GM21619 (cell line): ENCODE measurements around the gene MEIOC.
"Not testable (repeated sequence)": the region's sequence is repeated elsewhere in the genome, so short reads cannot be mapped to it uniquely, and the experiment has no call there.

Source experiments
- ATAC-seq: cut with Tn5 transposase; IDR thresholded peaks from one replicate; pipeline ENCODE4 v1.9.1; 2021; ENCODE audit not compliant: unreplicated experiment

MEIOC gene

DNA sequence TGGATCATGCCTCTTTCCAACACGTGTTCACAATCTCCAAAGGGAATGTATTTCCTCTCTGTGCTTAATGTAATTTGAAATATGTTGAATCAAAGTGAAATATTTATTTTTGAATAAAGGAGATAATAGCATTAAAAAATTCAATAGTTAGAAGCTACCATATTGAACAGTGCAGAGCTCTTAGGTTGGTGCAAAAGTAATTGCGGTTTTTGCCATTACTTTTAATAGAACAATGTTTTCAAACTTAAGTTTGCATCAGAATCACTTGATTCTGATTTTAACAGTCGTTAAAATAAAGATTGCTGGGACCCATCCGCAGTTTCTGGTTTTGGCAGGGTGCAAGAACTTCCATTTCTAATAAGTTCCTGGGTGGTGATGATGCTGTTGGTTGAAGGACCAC is 10.0 kb upstream of the MEIOC start:
- ATAC-seq = no peak

DNA sequence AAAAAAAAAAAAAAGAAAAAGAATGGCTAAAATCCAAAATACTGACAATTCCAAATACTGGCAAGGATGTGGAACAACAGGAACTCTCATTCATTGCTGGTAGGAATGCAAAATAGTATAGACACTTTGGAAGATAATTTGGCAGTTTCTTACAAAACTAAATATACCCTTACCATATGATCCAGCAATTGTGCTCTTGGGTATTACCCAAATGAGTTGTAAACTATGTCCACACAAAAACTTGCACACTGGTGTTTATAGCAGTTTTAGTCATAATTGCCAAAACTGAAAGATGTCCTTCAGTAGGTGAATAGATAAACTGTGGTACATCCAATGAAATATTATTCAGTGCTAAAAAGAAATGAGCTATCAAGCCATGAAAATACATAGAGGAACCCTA is 8.5 kb upstream of the MEIOC start:
- ATAC-seq = no peak

DNA sequence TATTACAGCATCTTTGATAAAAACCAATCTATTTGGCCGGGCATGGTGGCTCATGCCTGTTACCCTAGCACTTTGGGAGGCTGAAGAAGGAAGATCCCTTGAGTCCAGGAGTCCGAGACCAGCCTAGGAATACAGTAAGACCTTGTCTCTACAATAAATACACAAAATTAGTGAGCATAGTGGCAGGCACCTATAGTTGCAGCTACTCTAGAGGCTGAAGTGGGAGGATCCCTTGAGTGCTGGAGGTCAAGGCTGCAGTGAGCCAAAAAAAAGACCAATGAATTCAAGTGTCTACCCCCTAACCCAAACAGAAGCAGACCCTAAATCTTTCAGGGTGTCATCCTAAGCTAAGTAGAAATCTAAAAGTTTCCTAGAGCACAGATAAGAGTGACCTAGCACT is 7.3 kb upstream of the MEIOC start:
- no peak for ATAC-seq

DNA sequence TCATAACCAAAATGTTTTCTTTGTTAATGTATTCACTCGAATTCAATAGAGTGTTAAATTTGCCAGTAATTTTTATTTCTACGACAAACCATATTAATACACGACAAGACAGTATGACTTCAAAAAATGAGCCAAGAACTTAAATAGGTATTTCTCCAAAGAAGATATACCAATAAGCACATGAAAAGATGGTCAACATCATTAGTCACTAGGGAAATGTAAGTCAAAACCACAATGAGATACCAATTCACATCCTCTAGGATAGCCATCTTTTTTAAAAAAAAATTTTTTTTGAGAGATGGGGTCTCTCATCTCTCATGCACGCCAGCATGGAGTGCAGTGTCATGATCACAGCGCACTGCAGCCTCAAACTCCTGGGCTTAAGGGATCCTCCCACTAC is 5.0 kb upstream of the MEIOC start:
- ATAC-seq = no peak

DNA sequence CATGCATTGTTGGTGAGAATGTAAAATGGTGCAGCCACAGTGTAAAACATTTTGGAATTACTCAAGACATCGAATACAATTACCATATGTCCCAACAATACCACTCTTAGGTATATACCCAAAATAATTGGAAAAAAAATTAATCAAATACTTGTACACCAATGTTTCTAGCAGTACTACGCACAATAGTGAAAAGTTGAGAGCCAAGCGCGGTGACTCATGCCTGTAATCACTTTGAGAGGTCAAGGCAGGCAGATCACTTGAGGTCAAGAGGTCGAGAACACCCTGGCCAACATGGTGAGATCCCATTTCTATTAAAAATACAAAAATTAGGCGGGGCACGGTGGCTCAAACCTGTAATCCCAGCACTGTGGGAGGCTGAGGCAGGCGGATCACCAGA is 3.5 kb upstream of the MEIOC start:
- ATAC-seq = no peak

DNA sequence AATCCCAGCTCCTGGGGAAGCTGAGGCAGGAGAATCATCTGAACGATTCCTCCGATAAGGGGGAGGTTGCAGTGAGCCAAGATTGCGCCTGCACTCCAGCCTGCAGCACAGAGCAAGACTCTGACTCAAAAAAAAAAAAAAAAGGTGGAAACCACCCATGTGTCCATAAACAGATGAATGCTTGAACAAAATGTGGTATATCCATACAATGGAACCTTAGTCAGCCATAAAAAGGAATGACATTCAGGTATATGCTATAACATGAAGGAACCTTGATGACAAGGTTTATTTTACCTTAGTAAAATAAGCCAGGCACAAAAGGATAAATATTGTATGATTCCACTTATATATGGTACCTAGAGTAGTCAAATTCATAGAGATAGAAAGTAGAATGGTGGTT is 2.9 kb upstream of the MEIOC start:
- no peak for ATAC-seq

DNA sequence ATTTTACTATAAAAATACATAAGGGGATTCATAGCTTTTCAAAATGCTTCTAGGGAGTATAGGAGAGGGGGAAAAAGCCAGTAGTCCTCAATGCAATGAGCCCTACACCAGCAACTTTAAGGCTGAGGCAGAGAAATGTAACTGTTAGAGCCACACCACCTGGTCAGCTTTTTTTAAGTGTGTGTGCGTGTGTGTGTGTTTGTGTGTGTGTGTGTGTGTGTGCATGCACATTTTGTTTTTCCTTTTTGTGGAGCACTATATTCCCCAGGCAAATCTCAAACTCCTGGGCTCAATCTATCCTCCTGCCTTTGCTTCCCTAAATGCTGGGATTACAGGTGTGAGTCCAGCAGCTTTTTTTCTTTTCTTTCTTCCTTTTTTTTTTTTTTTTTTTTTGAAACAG is 2.3 kb upstream of the MEIOC start:
- no peak for ATAC-seq

DNA sequence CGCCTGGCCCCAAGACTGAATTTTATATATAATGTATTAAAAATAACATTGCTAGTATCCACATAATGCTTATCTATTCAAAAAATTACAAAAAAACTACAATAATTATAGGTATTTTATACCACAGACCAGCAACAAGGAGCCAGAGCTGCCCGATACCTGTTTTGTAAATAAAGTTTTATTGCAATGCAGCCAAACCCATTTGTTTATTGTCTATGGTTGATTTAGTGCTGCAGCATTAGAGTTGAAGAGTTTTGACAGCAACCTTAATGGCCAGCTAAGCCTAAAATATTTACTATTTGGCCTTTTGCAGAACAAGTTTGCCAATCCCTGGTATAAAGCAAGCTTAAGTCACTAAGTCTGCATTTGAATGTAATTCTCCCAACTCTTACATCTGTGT is 5.6 kb downstream of the MEIOC start:
- ATAC-seq = no peak

DNA sequence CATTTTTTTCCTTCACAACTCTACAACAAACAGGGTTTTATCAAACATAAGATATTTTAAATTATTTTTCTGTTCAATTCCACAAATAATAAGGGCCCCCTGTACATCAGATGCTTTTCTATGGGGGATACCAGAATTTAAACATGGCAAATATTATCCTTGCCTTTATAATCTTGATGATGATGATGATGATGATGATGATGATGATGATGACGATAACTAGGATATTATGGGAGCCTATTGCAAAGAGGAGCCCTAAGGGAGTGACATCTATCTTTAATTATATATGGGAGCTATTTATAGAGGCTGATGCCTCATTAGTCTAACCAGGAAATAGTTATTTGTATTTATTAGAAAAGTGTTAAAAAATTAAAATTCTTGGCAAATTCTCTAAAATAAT is 6.8 kb downstream of the MEIOC start:
- ATAC-seq = no peak

DNA sequence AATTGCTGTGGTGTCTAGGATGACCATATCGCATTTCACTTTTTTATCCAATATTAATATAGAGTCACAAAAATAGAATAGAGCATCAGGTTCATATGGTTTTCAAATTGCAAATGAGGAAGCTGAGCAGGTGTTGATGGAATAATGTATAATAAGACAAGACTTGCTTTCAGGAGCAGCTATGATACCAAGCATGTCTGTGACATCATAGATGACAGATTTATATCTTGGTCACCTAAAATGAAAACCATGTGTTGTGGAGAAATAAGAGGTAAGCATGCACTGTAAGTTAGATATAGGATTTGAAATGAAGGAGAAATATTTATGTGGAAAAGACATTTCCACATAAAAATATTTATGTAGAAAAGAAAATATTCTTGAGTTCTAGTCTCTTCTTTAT is 8.6 kb downstream of the MEIOC start:
- ATAC-seq = no peak

DNA sequence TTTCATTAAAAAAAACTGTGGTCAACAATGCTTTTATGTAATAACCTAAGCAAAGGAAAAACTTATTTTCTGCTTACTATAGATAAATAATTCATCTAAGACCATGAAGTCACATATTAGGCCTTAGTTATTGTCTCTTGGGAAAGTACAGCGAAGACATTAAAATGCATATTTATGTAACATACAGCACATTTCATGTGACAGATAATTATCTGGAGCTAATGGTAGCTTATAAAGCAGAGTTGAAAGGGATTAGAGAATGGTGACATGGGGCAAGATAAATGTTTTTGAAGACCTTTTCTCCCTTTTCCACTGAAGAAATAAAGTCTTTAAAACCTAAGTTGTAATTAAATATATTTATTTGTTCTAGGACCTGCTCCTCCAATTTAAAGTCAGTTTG is 9.7 kb downstream of the MEIOC start:
- no peak for ATAC-seq

DNA sequence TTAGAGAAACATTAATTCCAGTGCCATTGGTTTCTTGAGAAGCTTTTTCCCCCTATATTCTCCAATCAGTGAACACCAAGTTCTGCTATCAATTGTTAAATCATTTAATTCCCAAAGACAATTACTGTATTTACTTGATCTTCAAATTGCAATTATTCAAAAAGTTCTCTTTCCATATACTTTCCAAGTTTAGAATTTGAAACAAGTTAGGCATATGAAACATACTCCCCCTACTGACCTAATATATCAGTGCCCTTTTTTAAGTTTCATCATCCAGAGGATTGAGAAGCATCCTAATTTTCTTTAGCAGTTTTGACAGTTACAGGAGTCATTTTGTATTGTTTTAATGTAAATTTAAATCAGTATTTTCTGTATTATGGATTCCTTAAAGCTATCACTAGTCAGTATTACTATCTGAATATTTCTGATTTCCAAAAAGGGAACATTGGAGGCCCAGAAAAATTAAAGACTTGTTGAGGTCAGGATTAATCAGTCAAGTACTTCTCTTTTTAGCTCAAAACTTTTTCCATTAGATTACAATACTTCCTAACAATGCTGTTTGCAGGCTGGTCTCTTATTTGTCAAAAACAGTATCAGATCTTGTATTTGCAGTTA is 16.3 kb downstream of the MEIOC start:
- ATAC-seq = no peak

DNA sequence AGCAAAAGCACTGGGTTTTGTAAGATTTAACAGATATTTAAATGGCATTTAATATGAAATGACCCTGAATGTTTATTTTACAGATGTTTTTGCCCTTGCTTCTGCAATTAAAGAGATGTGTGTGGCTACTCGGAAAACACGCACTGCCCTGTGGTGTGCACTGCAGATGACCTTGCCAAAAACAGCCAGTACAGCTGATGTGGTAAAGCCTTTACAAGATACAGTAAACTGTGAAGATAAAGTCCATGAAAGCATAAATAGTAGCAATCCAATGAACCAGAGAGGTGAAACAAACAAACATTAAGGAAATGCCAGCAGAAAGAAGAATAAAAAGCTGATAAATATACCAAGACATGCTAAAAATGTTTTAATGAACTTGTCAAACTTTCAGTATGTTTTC is 17.6 kb downstream of the MEIOC start:
- ATAC-seq = no peak

DNA sequence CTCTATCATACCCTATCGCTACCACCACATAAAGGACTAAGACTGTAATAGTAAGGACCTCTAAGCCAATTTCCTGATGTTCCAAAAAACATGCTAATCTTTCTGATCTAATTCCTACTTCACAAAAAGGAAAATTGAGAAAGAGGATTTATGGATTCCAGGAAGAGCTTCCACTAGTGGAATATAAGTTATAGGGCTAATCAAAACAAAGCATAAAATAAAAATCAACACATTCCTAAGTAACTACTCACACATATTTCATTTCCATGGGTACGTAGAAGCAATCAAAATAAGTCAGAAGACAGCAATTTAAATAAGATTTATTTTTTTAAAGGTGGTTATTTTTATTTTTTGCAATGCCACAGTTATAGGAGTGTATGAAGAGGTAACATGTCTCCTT is 20.9 kb downstream of the MEIOC start:
- no peak for ATAC-seq

DNA sequence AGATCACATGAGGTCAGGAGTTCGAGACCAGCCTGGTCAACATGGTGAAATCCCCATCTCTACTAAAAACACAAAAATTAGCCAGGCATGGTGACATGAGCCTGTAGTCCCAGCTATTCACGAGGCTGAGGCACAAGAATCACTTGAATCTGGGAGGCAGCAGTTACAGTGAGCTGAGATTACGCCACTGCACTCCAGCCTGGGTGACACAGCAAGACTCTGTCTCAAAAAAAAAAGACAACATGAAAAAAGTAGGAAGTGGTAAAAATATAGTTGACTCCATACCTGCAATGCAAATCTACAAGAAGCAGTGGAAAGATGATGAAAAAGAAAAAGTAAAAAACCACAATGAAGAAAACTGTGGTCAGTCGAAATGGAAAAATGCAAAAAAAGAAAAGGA is 27.0 kb downstream of the MEIOC start:
- not testable (repeated sequence) for ATAC-seq

DNA sequence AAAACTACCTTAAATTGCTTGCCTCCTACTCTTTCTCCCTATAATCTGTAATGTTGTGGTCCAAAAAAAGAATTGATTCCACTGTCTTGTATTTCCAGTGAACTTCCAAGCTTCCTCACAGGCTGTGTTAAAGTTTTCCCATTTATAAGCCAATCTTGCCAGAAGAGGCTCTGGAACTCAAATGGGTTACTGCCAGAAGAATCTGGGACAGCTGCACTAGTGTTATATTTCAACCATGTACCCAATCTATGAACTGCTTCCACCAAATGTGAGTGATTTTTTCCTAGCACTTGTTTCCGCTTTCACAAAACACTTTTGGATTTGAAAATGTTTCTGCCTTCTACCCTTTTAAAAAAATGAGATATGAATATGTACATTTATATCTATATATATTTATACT is 31.5 kb downstream of the MEIOC start:
- no peak for ATAC-seq

DNA sequence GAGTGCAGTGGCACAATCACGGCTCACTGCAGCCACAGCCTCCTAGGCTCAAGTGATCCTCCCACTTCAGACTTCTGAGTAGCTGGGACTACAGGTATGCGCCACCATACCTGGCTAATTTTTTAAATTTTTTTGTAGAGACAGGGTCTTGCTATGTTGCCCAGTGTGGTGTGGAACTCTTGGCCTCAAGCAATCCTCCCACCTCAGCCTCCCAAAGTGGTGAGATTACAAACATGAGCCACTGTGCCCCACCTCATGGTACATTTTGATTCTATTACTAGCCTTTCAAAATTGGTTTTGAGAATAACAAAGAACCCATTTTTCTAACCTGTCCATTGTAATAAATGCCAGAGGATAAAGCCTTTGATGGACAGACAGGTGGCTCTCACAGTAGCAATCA is 31.9 kb downstream of the MEIOC start:
- no peak for ATAC-seq

DNA sequence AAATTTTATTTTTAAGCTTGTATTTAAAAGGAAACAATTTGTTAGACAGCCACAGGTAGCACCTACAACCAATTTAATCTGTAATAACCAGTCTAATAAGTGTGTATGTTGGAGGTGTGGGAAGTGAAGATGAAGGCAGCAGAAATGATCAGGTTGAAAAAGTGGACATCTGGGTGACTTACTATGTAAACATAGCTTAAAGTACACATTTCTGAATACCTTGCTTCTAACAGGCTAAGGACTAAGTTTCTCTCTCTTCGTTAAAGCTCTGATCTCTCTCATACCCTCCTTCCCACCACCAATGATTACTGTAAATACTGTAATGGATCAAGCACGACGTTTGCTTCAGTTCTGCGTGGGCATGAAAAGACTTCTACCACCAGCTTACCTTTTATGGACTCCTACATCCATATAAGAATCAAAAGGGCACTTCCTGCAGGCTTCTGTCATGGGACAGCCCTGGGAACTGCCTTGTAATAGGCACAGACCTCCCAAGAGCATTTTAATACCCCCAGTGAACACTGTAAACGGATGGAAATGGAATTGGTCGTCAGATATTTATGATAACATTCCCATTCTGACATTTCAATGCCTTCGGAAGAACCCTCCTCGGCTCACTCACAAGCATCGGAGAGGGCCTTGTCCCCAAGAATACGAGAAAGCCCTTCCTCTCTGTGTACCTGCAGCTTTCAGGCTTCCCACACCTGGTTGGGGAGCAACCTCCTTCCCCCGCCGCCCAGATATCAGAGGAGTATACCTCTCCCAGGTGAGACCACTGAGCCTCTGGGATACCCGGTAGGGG is 32.6 kb downstream of the MEIOC start:
- no peak for ATAC-seq

DNA sequence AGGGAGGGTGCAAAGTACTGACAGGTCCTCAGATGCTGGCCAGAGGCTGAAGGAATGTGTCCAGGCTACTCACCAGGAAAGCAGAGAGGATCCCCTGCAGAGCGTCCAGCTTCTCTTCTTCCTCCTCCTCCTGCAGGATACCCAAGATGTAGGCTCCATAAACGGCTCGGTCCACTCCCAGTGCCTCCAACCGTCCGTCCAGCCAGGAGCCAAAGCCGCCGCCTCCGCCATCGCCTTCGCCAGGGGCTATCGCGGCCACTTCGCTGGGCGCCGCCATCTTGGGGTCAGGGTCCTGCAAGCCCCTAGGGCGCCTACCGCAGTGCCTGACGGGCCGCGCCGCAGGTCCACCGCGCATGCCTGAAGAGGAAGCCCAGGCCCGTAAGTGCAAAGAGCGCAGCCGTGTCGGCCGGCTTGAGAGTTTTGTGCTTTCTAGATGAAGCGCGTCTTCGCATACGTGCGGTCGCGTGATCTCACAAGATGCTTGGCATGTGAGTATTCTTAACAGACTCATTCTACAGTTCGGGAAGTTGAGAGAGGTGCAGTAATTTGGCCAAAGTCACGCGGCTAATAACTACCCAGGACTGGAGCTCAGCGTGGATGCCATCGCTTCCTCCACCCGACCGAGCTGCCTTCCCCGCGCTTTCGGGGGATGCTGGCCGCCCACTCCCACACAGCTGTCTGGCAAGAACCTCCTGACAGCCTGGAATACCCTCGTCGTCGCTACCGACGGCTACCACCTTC is 33.4 kb downstream of the MEIOC start, which contains the start of gene CCDC43:
CCDC43 (minus strand) TSS at position 300 of the 741 bp plus-strand sequence; CDS start at position 277, 23 bp downstream.
- ATAC-seq = peak; percentile 85

DNA sequence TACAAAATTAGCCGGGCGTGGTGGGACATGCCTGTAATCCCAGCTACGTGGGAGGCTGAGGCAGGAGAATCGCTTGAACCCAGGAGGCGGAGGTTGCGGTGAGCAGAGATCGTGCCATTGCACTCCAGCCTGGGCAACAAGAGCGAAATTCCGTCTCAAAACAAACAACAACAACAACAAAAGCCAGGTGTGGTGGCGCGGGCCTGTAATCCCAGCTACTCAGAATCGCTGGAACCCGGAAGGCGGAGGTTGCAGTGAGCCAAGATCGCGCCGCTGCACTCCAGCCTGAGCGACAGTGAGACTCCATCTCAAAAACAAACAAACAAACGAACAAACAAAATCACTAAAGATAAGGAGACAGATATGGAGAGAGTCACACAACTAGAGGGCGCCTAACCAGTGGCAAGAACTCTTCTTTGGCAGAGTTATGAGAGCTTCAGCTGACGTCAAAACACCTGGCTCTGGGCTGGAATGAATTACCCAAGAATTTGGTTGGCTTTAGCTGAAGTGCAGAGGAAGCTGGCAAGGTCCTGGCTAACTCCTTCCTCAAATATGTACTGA is 34.6 kb downstream of the MEIOC start:
- ATAC-seq = not testable (repeated sequence)

DNA sequence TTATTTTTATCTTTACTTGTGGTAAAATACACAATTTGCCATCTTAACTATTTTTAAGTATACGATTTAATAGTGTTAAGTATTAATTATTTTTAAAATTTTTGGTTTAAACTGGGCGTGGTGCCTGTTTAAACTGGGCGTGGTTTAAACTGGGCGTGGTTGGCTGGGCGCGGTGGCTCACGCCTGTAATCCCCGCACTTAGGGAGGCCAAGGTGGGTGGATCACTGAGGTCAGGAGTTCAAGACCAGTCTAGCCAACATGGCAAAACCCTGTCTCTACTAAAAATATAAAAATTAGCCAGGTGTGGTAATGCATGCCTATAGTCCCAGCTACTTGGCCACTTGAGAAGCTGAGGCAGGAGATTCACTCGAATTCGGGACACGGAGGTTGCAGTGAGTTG is 37.3 kb downstream of the MEIOC start:
- no peak for ATAC-seq

DNA sequence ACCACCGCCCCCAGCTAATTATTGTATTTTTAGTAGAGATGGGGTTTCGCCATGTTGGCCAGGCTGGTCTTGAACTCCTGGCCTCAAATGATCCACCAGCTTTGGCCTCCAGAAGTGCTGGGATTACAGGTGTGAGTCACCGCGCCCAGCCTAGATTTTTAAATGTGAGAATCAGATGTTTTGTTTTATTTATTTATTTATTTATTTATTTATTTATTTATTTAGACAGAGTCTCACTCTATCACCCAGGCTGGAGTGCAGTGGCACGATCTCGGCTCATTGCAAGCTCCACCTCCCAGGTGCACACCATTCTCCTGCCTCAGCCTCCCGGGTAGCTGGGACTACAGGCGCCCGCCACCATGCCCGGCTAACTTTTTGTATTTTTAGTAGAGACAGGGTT is 44.0 kb downstream of the MEIOC start:
- ATAC-seq = not testable (repeated sequence)
